Parathyroid adenoma (tissue), 2 donors: ENCODE results near the gene IFFO2.

Source experiments
- H2AFZ ChIP-seq: fragments of 300-600 bp; sonication (generic); one replicate; pipeline ENCODE4 v1.7.0; 2017; ENCODE audit warnings: antibody characterized with exemption, mild to moderate bottlenecking
- H3K27ac ChIP-seq: fragments of 300-600 bp; sonication (generic); one replicate; pipeline ENCODE4 v1.7.0; 2017
- H3K27me3 ChIP-seq: fragments of 300-600 bp; sonication (generic); one replicate; pipeline ENCODE4 v1.7.0; 2017; ENCODE audit warnings: low read length; ENCODE audit not compliant: control insufficient read depth, insufficient read depth
- H3K36me3 ChIP-seq: fragments of 300-600 bp; sonication (generic); one replicate; pipeline ENCODE4 v1.7.0; 2017; ENCODE audit warnings: low read length; ENCODE audit not compliant: control insufficient read depth, insufficient read depth
- H3K4me1 ChIP-seq: fragments of 300-600 bp; sonication (generic); one replicate; pipeline ENCODE4 v1.7.0; 2017; ENCODE audit warnings: control low read depth
- H3K4me2 ChIP-seq: fragments of 300-600 bp; sonication (generic); one replicate; pipeline ENCODE4 v1.7.0; 2017; ENCODE audit warnings: low read length
- H3K4me3 ChIP-seq: fragments of 300-600 bp; sonication (generic); one replicate; pipeline ENCODE4 v1.7.0; 2017; ENCODE audit warnings: low read depth, low read length
- H3K79me2 ChIP-seq: fragments of 300-600 bp; sonication (generic); one replicate; pipeline ENCODE4 v1.7.0; 2017; ENCODE audit warnings: control low read depth
- H3K9ac ChIP-seq: fragments of 300-600 bp; sonication (generic); one replicate; pipeline ENCODE4 v1.7.0; 2017; ENCODE audit warnings: mild to moderate bottlenecking
- H3K9me3 ChIP-seq: fragments of 300-600 bp; sonication (generic); one replicate; pipeline ENCODE4 v1.7.0; 2017; ENCODE audit warnings: low read length; ENCODE audit not compliant: control insufficient read depth
- CTCF ChIP-seq: fragments of 300-600 bp; sonication (generic); IDR thresholded peaks from one replicate; pipeline ENCODE4 v1.7.0; 2017; ENCODE audit warnings: antibody characterized with exemption, mild to moderate bottlenecking
- donor health status: primary hyperparathyroidism.

IFFO2 gene

GRCh38 chr1:18973446-18973955 is 17.0 kb upstream of the IFFO2 start:
- Histone ChIP-seq H3K79me2 (no peaks in the 10 kb centered on the region), H3K4me1 (no peaks in the 10 kb centered on the region), H3K36me3 (no peaks in the 10 kb centered on the region), H3K27ac (no peak overlapping the region), H2AFZ (no peak overlapping the region), H3K9ac (no peak overlapping the region), H3K27me3 (no peaks in the 10 kb centered on the region), H3K9me3 (no peaks in the 10 kb centered on the region), H3K4me2 (no peak overlapping the region), H3K4me3 (no peak overlapping the region)
- TF ChIP-seq CTCF, result no peak

- H3K27ac ChIP-seq, result no peak overlapping the region
- H2AFZ ChIP-seq, result no peak overlapping the region
- no peak overlapping the region for H3K4me3 ChIP-seq
- TF ChIP-seq CTCF, result no peak
- no peaks in the 10 kb centered on the region for H3K9me3 ChIP-seq
- no peaks in the 10 kb centered on the region for H3K79me2 ChIP-seq
- no peak overlapping the region for H3K9ac ChIP-seq
- H3K27me3 ChIP-seq, result no peaks in the 10 kb centered on the region
- no peaks in the 10 kb centered on the region for H3K36me3 ChIP-seq
- H3K4me2 ChIP-seq, result no peak overlapping the region
- no peaks in the 10 kb centered on the region for H3K4me1 ChIP-seq
Measured at GRCh38 chr1:18972991-18973390, 16.5 kb upstream of the IFFO2 start.

- no peak overlapping the region for H2AFZ ChIP-seq
- no peaks in the 10 kb centered on the region for H3K9me3 ChIP-seq
- no peaks in the 10 kb centered on the region for H3K79me2 ChIP-seq
- H3K27ac ChIP-seq, result no peak overlapping the region
- no peaks in the 10 kb centered on the region for H3K4me1 ChIP-seq
- TF ChIP-seq CTCF, result peak; percentile 60
- H3K9ac ChIP-seq, result no peak overlapping the region
- no peak overlapping the region for H3K4me3 ChIP-seq
- no peaks in the 10 kb centered on the region for H3K27me3 ChIP-seq
- H3K36me3 ChIP-seq, result no peaks in the 10 kb centered on the region
- no peak overlapping the region for H3K4me2 ChIP-seq
Measured at GRCh38 chr1:18972531-18972930, 16.1 kb upstream of the IFFO2 start.

- no peak for TF ChIP-seq CTCF
- H3K27me3 ChIP-seq, result no peaks in the 10 kb centered on the region
- no peak overlapping the region for H2AFZ ChIP-seq
- no peaks in the 10 kb centered on the region for H3K4me1 ChIP-seq
- H3K4me3 ChIP-seq, result no peak overlapping the region
- H3K79me2 ChIP-seq, result no peaks in the 10 kb centered on the region
- H3K9me3 ChIP-seq, result no peaks in the 10 kb centered on the region
- H3K4me2 ChIP-seq, result no peak overlapping the region
- H3K9ac ChIP-seq, result no peak overlapping the region
- no peak overlapping the region for H3K27ac ChIP-seq
- no peaks in the 10 kb centered on the region for H3K36me3 ChIP-seq
Measured at GRCh38 chr1:18970762-18971161, 14.3 kb upstream of the IFFO2 start.

- Histone ChIP-seq H3K27ac (no peak overlapping the region), H3K9me3 (no peaks in the 10 kb centered on the region), H3K27me3 (no peaks in the 10 kb centered on the region), H3K79me2 (no peaks in the 10 kb centered on the region), H3K4me1 (no peaks in the 10 kb centered on the region), H2AFZ (no peak overlapping the region), H3K36me3 (no peaks in the 10 kb centered on the region), H3K9ac (no peak overlapping the region), H3K4me3 (no peak overlapping the region), H3K4me2 (no peak overlapping the region)
- TF ChIP-seq CTCF, result no peak
Measured at GRCh38 chr1:18970358-18970757, 13.9 kb upstream of the IFFO2 start.
